Effector memory CD4-positive, alpha-beta T cell (primary cell): Measurements from ENCODE around the gene BIK.

ENCODE experiments used
- DNase-seq, 3 donors: peaks; one replicate each; pipeline ENCODE4 v3.0.0-alpha.2; 2020
- H3K27ac ChIP-seq: 2 replicates; pipeline ENCODE4 v1.7.0; 2013; ENCODE audit warnings: mild to moderate bottlenecking, low read length, moderate library complexity; ENCODE audit not compliant: insufficient read depth, poor library complexity, severe bottlenecking
- H3K27me3 ChIP-seq: replicated peaks from 2 replicates; pipeline ENCODE4 v1.7.0; 2013; ENCODE audit warnings: mild to moderate bottlenecking, low read length; ENCODE audit not compliant: insufficient read depth, control insufficient read depth, poor library complexity, severe bottlenecking
- H3K36me3 ChIP-seq: 2 replicates; pipeline ENCODE4 v1.7.0; 2013; ENCODE audit warnings: mild to moderate bottlenecking, low read length, moderate library complexity; ENCODE audit not compliant: control insufficient read depth, insufficient read depth
- H3K4me1 ChIP-seq: 2 replicates; pipeline ENCODE4 v1.7.0; 2013; ENCODE audit warnings: low read length, mild to moderate bottlenecking; ENCODE audit not compliant: control insufficient read depth, insufficient read depth, poor library complexity, severe bottlenecking
- H3K4me3 ChIP-seq: 2 replicates; pipeline ENCODE4 v1.7.0; 2013; ENCODE audit warnings: low read length, low read depth, mild to moderate bottlenecking; ENCODE audit not compliant: insufficient read depth, poor library complexity, severe bottlenecking
- H3K9me3 ChIP-seq: 2 replicates; pipeline ENCODE4 v1.7.0; 2013; ENCODE audit warnings: mild to moderate bottlenecking, low read length, moderate library complexity; ENCODE audit not compliant: control insufficient read depth

The BIK gene

DNA sequence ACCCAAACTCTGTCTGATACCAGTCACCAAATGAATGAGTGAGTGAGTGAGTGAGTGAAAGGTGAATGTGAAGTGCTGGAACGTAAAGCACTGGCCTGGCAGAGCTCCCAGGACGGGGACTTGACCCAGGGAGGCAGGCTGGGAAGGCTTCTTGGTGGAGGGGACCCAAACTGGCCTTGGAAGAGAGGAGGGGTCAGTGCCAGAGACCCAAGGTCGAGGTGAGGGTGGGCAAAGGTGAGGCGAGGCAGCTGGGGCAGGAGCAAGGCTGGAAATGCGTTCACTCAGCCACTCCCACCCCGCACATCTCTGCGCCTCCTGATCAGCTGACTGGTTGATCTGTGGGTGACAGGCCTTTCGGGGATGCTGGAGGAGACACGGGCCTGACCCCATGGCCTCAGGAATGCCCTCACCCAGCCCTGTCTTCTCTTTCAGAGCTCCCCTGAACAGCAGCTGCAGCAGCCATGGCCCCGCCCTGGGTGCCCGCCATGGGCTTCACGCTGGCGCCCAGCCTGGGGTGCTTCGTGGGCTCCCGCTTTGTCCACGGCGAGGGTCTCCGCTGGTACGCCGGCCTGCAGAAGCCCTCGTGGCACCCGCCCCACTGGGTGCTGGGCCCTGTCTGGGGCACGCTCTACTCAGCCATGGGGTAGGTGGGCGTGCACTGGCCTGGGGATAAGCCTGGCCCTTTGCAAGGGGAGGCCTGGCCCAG, 48.4 kb downstream of the BIK start:
- peaks cover 12% of the 10 kb centered on the region for H3K36me3 ChIP-seq
- no peak overlapping the region for H3K4me3 ChIP-seq
- H3K9me3 ChIP-seq: no peaks in the 10 kb centered on the region
- H3K27ac ChIP-seq: no peak overlapping the region
- no peak for DNase-seq
- no peaks in the 10 kb centered on the region for H3K27me3 ChIP-seq
- H3K4me1 ChIP-seq: no peaks in the 10 kb centered on the region

DNA sequence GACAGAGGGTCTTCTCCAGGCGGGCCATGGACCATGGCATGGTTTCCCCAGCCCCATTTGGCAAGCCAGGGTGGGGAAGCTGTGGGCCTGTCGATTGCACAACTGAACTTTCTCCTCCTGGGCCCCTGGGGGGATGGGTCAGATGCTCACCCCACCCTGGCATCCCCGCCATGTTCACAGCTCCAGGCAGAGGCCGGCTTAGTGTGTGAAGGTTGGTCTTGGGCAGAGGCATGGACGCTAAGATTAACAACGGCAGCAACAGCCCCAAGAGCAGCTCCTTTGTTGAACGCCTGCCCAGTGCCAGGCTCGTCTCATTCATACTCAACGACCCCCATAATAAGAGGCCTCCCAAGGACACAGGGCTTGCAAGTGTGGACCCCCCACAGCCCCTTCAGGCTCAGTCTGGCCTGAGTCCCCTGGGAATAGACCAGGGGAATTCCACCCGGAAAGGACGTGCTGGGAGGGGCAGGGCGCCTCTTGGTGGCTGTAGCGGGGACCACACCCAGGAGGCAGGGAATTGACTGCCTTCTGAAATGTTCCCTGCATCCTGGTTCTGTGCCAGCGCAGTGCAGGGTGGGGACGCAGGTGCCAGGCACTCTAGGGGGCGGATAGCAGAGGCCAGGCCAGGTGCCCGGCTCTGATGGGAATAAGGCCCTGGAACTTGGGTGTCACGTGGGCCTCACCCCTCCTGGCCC, 49.1 kb downstream of the BIK start:
- H3K36me3 ChIP-seq: peaks cover 12% of the 10 kb centered on the region
- no peak for DNase-seq
- no peaks in the 10 kb centered on the region for H3K9me3 ChIP-seq
- H3K4me3 ChIP-seq: no peak overlapping the region
- no peaks in the 10 kb centered on the region for H3K27me3 ChIP-seq
- H3K27ac ChIP-seq: no peak overlapping the region
- no peaks in the 10 kb centered on the region for H3K4me1 ChIP-seq

DNA sequence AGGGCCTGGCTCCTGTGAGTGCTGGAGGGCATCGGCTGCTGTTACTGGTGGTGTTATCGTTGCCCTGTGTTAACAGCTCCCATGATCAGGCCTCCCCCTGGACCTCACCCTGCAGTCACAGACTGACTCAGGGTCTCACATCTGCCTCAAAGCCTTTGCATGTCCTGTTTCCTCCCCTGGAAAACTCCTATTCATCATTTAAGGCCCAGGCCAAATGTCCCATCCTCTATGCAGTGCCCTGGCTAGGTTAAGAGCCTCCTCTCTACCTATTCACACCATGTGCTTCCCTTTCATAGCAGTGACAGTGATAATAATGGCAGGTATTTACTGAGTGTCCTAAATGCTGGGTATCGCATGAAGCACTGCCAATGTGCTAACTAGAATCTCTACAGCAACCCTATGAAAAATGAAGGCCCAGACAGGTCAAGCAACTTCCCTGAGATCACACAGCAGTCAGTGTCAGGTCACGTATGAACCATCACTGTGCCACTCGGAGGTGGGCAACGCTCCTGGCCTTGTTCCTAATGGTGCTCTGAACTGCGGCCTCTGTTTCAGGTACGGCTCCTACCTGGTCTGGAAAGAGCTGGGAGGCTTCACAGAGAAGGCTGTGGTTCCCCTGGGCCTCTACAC, 50.1 kb downstream of the BIK start:
- H3K9me3 ChIP-seq: no peaks in the 10 kb centered on the region
- H3K36me3 ChIP-seq: peaks cover 12% of the 10 kb centered on the region
- no peak overlapping the region for H3K27ac ChIP-seq
- H3K4me3 ChIP-seq: no peak overlapping the region
- no peaks in the 10 kb centered on the region for H3K27me3 ChIP-seq
- no peaks in the 10 kb centered on the region for H3K4me1 ChIP-seq
- no peak for DNase-seq

GRCh38 chr22:43162412-43163150, 52.0 kb downstream of the BIK start:
- H3K4me1 ChIP-seq: no peaks in the 10 kb centered on the region
- DNase-seq: no peak
- H3K9me3 ChIP-seq: no peaks in the 10 kb centered on the region
- H3K36me3 ChIP-seq: peaks cover 9% of the 10 kb centered on the region
- no peak overlapping the region for H3K27ac ChIP-seq
- H3K27me3 ChIP-seq: no peaks in the 10 kb centered on the region
- H3K4me3 ChIP-seq: no peak overlapping the region

DNA sequence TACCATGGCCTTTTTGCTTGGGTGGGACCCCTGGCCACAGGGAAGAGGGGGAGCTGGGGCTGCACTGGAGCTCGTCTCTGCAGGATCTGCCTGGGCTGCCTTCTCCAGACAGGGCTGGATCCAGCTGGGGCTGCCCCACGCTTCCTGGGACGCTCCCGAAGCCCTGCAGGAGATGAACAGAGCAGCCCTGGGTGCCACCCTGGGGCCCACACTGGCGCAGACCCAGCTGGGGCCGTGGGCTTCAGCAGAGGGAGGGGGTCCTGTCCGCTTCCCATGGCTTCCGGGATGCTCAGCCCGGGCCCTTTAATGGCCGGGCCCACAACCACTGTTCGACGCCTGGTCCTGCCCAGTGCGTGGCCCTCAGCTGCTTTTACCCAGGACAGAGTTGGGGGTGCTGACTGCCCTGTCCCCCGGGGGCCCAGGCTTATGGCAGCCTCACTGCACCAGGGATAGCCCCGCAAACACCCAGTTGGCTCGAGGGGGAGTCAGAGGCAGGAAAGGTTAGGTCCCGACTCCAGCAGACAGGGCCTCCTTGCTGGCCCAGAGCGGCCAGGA, 52.8 kb downstream of the BIK start:
- Histone ChIP-seq H3K27ac (no peak overlapping the region), H3K36me3 (peaks cover 9% of the 10 kb centered on the region), H3K27me3 (no peaks in the 10 kb centered on the region)

DNA sequence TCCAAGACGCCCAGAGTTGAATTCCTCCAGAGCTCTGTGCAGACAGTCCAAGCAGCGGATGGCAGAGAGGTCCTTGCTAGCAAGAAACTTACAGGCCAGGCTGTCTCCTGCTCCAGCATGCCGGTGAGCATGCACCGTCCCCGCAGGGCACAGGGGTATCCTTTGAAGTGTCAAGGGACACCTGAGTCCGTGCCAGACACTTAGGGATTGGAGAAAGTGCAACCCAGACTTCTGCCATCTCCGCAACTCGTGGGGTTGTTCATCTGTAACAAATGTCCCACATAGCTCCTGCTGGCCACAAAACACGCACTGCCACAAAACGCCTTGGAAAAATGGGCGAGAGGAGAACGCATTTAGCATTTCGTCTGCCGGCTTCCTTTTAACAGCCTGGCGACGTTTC, 54.1 kb downstream of the BIK start:
- H3K4me3 ChIP-seq: no peak overlapping the region
- peaks cover 5% of the 10 kb centered on the region for H3K36me3 ChIP-seq
- no peak for DNase-seq

More for the DNA sequence above, 52.8 kb downstream of the BIK start:
- Histone ChIP-seq H3K4me1 (no peaks in the 10 kb centered on the region), H3K9me3 (no peaks in the 10 kb centered on the region), H3K4me3 (no peak overlapping the region)
- no peak for DNase-seq

GRCh38 chr22:43166132-43166930, 55.8 kb downstream of the BIK start:
- DNase-seq: no peak
- H3K27me3 ChIP-seq: no peaks in the 10 kb centered on the region
- H3K4me3 ChIP-seq: no peak overlapping the region
- no peaks in the 10 kb centered on the region for H3K4me1 ChIP-seq
- H3K9me3 ChIP-seq: no peaks in the 10 kb centered on the region
- H3K36me3 ChIP-seq: no peaks in the 10 kb centered on the region
- H3K27ac ChIP-seq: no peak overlapping the region

More for the DNA sequence above, 54.1 kb downstream of the BIK start:
- no peak overlapping the region for H3K27ac ChIP-seq
- H3K9me3 ChIP-seq: no peaks in the 10 kb centered on the region
- H3K27me3 ChIP-seq: no peaks in the 10 kb centered on the region
- H3K4me1 ChIP-seq: no peaks in the 10 kb centered on the region

GRCh38 chr22:43167001-43167589, 56.5 kb downstream of the BIK start:
- Histone ChIP-seq H3K9me3 (no peaks in the 10 kb centered on the region), H3K27ac (no peak overlapping the region), H3K4me1 (no peaks in the 10 kb centered on the region), H3K27me3 (no peaks in the 10 kb centered on the region), H3K36me3 (peaks cover 7% of the 10 kb centered on the region), H3K4me3 (no peak overlapping the region)
- DNase-seq: no peak
